ENCODE data around the gene EEF1G.
"Not testable (repeated sequence)": the region's sequence is repeated elsewhere in the genome, so short reads cannot be mapped to it uniquely, and the experiment has no call there.

EEF1G gene, protein sequence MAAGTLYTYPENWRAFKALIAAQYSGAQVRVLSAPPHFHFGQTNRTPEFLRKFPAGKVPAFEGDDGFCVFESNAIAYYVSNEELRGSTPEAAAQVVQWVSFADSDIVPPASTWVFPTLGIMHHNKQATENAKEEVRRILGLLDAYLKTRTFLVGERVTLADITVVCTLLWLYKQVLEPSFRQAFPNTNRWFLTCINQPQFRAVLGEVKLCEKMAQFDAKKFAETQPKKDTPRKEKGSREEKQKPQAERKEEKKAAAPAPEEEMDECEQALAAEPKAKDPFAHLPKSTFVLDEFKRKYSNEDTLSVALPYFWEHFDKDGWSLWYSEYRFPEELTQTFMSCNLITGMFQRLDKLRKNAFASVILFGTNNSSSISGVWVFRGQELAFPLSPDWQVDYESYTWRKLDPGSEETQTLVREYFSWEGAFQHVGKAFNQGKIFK

DNA sequence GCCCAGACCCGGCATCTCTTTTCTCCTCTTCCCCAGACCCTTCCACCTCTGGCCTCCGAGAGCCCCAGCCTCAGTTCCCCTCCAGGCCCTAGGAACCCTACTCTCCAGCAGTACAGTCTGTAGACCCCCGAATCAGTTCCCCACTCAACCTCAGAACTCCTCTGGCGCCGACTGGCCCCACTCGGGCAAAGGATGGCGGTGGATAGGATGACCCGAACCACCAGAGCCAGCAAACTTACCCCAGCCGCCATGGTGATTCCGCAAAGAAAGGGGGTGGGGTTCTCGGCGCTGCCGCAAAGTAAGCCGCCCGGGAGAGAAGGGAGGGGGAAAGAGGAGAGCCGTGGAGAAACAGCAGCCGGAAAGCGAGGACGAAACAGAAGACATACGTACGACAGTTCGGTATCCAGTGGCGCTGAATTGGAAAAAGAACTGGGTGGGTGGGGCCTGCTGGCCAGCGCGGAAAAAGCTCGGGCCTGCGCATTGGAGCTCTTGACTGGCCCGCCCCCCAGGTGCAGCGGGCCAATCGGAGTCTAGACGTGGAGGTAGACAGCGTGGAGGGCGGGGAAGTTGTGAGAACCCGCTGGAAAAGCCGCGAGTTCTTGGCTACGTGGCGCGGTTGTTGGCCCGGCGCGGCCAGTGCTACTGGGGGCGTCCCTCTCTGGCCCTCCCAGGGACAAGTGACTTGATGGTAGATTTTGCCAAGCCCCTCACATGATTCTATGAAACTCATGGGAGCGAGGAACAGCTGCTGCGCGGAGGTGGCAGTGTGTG lies at the start of gene EEF1G:
Gene EEF1G, minus strand, starts transcription at position 300 of the 771 bp plus-strand sequence. Its CDS starts 49 bp downstream, at position 251.
- DNase-seq (ENCODE audit: low read depth in 2 of 2): peak; percentile 100
- TF ChIP-seq CTCF (IDR thresholded peaks at IDR 0.05; ENCODE audit: low read depth, low read length): no peak
- peak within 1 kb of the TSS; percentile 95 for H3K4me3 ChIP-seq (replicated peaks in 1 of 2; ENCODE audit: low read depth in 2 of 2, low read length in 2 of 2)

GRCh38 chr11:62622476-62623089 lies 48.9 kb upstream of the EEF1G start:
- H3K4me3 ChIP-seq (replicated peaks in 1 of 2; ENCODE audit: low read depth in 2 of 2, low read length in 2 of 2): no peak overlapping the region
- DNase-seq (ENCODE audit: low read depth in 2 of 2): no peak
- TF ChIP-seq CTCF (IDR thresholded peaks at IDR 0.05; ENCODE audit: low read depth, low read length): no peak

DNA sequence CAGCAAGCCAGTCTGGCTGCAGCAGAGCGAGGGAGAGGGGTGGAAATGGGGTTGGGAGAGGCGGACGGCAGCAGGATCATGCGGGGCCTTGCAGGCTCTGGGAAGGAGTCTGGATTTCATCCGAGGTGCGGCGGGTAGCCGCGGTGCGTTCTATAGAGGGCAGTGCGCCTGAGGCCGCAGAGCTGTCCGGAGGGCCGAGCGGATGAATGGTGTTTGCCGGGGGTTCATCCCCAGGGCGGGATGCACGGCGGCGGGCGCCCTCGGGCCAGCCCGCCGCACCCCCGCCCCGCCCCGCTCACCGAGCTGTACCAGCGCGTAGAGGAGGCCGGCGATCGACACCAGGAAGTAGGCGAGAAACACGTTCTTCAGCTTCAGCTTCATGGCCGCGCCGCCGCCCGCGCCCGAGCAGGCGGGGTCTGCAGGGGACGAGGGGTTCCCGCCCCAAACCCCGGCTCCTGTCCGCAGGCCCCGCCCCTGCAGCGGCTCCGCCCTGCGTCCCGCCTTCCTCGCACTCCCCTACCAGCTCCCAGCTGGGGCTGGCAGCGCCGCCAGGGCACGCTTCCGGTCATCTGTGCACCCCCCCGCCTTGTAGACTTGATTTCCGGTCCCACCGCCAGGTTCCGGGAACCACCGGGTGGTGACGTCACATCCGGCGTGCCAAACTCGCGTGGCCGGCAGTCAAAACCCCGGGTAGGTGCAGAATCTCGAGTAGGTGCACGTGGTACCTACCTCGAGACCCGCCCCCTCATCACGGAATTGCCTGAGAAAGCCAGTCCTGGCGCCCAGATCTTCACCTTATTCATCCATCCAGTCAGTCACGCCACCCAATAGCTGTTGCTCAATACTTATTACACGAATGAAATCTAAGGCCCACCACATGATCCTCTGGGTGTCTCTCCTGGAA lies 48.1 kb upstream of the EEF1G start, which contains the start of gene B3GAT3:
Gene B3GAT3, minus strand, starts transcription at position 420 of the 904 bp plus-strand sequence. Its CDS starts 39 bp downstream, at position 381.
- no peak for TF ChIP-seq CTCF (IDR thresholded peaks at IDR 0.05; ENCODE audit: low read depth, low read length)
- H3K4me3 ChIP-seq (replicated peaks in 1 of 2; ENCODE audit: low read depth in 2 of 2, low read length in 2 of 2): peak within 1 kb of the TSS; percentile 62 to 79
- DNase-seq (ENCODE audit: low read depth in 2 of 2): peak; percentile 98 to 99

DNA sequence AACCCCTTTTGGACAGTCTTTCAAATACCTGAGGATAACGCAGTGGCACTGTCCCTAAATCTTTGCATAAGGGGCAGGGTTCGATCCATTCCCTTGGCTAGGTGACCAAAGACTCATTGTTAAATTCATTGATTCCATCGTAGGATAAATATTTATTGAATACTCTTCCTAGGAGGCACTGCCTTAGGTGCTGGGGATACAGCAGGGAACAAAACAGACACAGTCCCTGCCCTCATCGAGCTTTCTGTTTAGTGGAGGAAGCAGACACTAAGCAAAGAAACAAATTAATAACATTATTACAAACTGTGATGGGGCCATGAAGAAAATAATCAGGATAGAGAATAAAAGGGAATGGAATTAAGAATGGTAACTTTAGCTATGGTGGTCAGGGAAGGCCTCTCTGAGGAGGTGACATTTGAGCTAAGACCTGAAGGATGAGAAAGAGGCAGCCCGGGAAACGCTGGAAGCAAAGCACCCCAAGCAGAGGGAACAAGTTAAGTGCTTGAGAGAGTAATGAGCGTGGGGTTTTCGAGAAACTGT lies 47.4 kb upstream of the EEF1G start:
- no peak for TF ChIP-seq CTCF (IDR thresholded peaks at IDR 0.05; ENCODE audit: low read depth, low read length)
- H3K4me3 ChIP-seq (replicated peaks in 1 of 2; ENCODE audit: low read depth in 2 of 2, low read length in 2 of 2): peak overlapping the region; percentile 62 to 79
- no peak for DNase-seq (ENCODE audit: low read depth in 2 of 2)

DNA sequence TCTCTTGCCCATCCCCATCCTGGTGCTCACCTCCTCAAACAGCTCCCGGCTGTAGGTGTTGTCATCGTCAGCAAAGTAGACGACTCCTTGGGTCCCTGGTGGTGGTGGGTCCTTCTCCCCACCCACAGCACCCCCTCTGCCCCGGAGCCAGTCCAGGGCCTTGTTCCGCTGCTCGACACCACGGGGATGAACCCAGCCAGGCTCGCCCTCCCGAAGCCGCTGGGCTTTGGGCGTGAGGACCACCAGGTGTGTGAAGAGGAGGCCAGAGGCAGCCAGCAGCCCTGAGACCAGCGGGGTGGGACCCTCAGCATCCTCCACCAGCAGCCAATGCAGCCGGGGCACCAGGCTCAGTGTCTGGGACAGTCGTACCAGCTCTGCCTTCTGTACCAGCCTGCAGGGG lies 43.3 kb upstream of the EEF1G start:
- not testable (repeated sequence) for DNase-seq (ENCODE audit: low read depth in 2 of 2); H3K4me3 ChIP-seq (replicated peaks in 1 of 2; ENCODE audit: low read depth in 2 of 2, low read length in 2 of 2)

- no peak for TF ChIP-seq CTCF (IDR thresholded peaks at IDR 0.05; ENCODE audit: low read depth, low read length)
- no peak overlapping the region for H3K4me3 ChIP-seq (replicated peaks in 1 of 2; ENCODE audit: low read depth in 2 of 2, low read length in 2 of 2)
- DNase-seq (ENCODE audit: low read depth in 2 of 2): no peak
Measured at GRCh38 chr11:62615521-62615920, 41.8 kb upstream of the EEF1G start.
